GM23338 (cell line): Measurements from ENCODE around the gene KBTBD12.

Experiments
- EZH2 ChIP-seq: fragments of 200-600 bp; sonication (generic); IDR thresholded peaks from one replicate; pipeline ENCODE4 v1.8.0; 2017; ENCODE audit warnings: antibody characterized with exemption, mild to moderate bottlenecking, low read depth; ENCODE audit not compliant: unreplicated experiment
- EZH2phosphoT487 ChIP-seq: fragments of 200-600 bp; sonication (generic); IDR thresholded peaks from one replicate; pipeline ENCODE4 v1.8.1; 2018; ENCODE audit warnings: antibody characterized with exemption; ENCODE audit not compliant: unreplicated experiment
- POLR2AphosphoS5 ChIP-seq: IDR thresholded peaks from 2 replicates; pipeline ENCODE4 v1.6.1; 2016; ENCODE audit warnings: antibody characterized with exemption, low read depth
- TF ChIP-seq, protein P1 (sequence below), 2 experiments: fragments of 200-600 bp in 1 of 2; sonication (generic) in 1 of 2; conservative IDR thresholded peaks; 2 replicates each; pipeline versions ENCODE4 v1.5.1 to v1.6.1; 2016 to 2017; ENCODE audit warnings: antibody characterized with exemption in 2 of 2, low read depth in 2 of 2, mild to moderate bottlenecking in 2 of 2, moderate library complexity in 1 of 2
- TF ChIP-seq, protein P2 (sequence below): IDR thresholded peaks from one replicate; pipeline ENCODE4 v1.6.1; 2018; ENCODE audit warnings: antibody characterized with exemption; ENCODE audit not compliant: unreplicated experiment

DNA sequence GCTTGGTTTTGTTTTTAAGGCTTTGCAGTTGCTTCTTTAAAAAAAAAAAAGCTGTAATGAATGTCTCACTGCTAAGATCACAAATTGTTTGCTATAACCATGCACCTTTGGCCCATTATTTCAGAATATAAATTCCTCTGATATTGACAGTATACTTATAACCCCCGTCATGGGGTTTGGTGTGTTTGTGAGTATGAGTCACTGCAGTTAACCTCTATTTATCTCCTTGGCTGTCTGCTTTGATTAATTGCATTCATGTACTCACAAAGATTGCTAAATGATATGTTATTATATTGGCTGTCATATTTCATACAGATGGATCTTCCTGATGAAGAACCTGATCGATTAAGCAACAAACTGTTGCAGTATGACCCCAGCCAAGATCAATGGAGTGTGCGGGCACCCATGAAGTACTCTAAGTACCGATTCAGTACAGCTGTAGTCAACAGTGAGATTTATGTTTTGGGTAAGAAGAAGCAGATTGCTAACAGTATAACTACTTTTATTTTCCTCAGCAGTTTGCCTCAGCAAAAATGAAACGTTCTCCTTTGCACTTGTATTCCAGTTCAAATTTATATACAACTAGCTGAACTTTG, 14.9 kb downstream of the KBTBD12 start:
- TF ChIP-seq, protein P1, sequence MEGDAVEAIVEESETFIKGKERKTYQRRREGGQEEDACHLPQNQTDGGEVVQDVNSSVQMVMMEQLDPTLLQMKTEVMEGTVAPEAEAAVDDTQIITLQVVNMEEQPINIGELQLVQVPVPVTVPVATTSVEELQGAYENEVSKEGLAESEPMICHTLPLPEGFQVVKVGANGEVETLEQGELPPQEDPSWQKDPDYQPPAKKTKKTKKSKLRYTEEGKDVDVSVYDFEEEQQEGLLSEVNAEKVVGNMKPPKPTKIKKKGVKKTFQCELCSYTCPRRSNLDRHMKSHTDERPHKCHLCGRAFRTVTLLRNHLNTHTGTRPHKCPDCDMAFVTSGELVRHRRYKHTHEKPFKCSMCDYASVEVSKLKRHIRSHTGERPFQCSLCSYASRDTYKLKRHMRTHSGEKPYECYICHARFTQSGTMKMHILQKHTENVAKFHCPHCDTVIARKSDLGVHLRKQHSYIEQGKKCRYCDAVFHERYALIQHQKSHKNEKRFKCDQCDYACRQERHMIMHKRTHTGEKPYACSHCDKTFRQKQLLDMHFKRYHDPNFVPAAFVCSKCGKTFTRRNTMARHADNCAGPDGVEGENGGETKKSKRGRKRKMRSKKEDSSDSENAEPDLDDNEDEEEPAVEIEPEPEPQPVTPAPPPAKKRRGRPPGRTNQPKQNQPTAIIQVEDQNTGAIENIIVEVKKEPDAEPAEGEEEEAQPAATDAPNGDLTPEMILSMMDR (conservative IDR thresholded peaks at IDR 0.05; ENCODE audit: low read depth in 2 of 2): no peak
- TF ChIP-seq POLR2AphosphoS5 (no peak), EZH2 (no peak), EZH2phosphoT487 (no peak)
- TF ChIP-seq, protein P2, sequence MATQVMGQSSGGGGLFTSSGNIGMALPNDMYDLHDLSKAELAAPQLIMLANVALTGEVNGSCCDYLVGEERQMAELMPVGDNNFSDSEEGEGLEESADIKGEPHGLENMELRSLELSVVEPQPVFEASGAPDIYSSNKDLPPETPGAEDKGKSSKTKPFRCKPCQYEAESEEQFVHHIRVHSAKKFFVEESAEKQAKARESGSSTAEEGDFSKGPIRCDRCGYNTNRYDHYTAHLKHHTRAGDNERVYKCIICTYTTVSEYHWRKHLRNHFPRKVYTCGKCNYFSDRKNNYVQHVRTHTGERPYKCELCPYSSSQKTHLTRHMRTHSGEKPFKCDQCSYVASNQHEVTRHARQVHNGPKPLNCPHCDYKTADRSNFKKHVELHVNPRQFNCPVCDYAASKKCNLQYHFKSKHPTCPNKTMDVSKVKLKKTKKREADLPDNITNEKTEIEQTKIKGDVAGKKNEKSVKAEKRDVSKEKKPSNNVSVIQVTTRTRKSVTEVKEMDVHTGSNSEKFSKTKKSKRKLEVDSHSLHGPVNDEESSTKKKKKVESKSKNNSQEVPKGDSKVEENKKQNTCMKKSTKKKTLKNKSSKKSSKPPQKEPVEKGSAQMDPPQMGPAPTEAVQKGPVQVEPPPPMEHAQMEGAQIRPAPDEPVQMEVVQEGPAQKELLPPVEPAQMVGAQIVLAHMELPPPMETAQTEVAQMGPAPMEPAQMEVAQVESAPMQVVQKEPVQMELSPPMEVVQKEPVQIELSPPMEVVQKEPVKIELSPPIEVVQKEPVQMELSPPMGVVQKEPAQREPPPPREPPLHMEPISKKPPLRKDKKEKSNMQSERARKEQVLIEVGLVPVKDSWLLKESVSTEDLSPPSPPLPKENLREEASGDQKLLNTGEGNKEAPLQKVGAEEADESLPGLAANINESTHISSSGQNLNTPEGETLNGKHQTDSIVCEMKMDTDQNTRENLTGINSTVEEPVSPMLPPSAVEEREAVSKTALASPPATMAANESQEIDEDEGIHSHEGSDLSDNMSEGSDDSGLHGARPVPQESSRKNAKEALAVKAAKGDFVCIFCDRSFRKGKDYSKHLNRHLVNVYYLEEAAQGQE: no peak
